Liver (tissue), 3 donors: ENCODE measurements around the gene RETREG3.

Experiments
- RAD21 ChIP-seq, 2 donors: IDR thresholded peaks; 2 replicates each; pipeline ENCODE4 v1.6.1; 2016; ENCODE audit warnings: antibody characterized with exemption in 2 of 2, mild to moderate bottlenecking in 2 of 2
- YY1 ChIP-seq: IDR thresholded peaks from 2 replicates; pipeline ENCODE4 v1.6.1; 2016; ENCODE audit warnings: antibody characterized with exemption, mild to moderate bottlenecking
- TF ChIP-seq, protein P1 (sequence below): fragments of 150-350 bp; IDR thresholded peaks from 2 replicates; pipeline ENCODE4 v1.5.1; 2017; ENCODE audit warnings: improper control_type of control experiment, low read depth, low read length; ENCODE audit not compliant: missing input control
- donor health status: healthy.
- donor health status: healthy.

GRCh38 chr17:42563543-42563942 is 45.6 kb downstream of the RETREG3 start:
- TF ChIP-seq, protein P1, sequence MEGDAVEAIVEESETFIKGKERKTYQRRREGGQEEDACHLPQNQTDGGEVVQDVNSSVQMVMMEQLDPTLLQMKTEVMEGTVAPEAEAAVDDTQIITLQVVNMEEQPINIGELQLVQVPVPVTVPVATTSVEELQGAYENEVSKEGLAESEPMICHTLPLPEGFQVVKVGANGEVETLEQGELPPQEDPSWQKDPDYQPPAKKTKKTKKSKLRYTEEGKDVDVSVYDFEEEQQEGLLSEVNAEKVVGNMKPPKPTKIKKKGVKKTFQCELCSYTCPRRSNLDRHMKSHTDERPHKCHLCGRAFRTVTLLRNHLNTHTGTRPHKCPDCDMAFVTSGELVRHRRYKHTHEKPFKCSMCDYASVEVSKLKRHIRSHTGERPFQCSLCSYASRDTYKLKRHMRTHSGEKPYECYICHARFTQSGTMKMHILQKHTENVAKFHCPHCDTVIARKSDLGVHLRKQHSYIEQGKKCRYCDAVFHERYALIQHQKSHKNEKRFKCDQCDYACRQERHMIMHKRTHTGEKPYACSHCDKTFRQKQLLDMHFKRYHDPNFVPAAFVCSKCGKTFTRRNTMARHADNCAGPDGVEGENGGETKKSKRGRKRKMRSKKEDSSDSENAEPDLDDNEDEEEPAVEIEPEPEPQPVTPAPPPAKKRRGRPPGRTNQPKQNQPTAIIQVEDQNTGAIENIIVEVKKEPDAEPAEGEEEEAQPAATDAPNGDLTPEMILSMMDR, result no peak
- TF ChIP-seq RAD21 (IDR thresholded peaks at IDR 0.05) (no peak), YY1 (no peak)
